ENCODE measurements around the gene NAV2.
"Not testable (repeated sequence)": the region's sequence is repeated elsewhere in the genome, so short reads cannot be mapped to it uniquely, and the experiment has no call there.

The NAV2 gene

DNA sequence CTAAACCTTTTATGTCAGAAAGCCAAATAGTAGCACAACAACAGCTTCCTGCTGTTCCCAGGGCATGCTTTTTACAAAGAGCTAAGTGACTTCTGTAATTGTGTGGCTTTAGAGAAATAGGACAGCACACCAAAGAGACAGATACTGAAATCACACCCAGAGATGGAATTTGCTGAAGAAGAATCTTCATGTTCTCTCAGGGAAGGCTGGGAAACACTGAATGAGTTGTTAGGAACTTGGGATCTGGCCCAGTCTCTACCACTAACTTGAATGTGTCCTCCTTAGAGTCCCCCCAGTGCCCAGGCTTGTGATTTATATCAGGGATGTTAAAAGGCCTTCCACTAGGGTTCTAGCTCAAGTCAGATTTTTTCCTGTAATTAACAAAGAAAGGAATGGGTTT is 272.5 kb downstream of the NAV2 start:
- no peak for DNase-seq

DNA sequence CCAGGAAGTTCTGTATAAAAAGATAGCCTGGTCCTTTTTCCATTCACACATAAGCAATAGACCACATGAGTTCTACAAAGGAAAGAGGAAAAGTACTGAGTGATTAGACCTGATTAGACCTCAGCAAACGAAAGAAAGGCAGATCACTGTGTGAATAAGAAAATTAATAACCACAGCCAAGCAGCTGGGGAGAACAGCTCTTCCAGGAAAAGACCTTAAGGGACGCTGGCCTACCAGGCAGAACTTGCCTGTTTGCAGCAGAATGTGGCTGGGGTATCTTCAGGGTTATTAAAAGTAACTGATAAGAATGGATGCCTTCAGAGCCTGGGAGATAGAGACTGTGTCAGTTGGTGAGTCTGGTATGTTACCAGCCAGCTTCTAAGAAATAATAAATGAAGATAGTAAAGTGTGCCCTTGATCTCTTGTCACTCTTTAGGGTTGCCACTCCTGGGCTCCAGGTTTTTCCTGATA is 274.7 kb downstream of the NAV2 start:
- no peak for DNase-seq

DNA sequence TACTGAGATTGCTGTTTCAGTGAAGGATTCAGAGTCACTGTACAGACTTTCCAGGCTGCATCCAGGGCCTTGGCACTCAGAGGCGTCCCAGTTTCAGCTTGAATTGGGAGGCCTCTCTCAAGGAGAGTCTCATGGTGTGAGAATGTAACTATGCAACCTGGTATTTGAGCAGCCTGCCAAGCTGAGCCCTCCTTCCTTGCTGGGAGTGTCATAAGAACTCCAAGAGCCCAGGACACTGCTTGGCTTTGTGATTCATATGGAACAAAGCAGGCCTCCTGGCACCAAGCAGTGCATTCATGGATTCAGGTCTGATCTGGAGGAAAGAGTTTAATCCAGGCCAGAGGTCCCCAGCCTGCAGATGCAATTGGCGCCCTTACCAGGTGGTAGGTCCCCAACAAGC is 276.0 kb downstream of the NAV2 start:
- DNase-seq, result no peak

DNA sequence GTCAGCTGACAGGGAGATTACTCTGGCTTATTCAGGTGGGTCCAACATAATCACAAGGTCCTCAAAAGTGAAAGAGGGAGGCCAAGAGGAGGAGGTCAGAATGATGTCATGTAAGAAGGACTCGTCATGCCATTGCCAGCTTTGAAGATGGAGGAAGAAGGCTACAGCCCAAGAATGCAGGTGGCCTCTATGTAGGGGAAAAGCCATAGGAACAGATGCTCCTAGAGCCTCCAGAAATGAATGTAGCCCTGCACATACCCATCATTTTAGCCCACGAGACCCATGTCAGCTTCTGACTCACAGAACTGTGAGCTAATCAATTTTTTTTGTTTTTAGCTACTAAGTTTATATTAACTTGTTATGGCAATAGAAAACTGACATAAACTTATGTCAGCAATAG is 276.6 kb downstream of the NAV2 start:
- DNase-seq, result no peak

DNA sequence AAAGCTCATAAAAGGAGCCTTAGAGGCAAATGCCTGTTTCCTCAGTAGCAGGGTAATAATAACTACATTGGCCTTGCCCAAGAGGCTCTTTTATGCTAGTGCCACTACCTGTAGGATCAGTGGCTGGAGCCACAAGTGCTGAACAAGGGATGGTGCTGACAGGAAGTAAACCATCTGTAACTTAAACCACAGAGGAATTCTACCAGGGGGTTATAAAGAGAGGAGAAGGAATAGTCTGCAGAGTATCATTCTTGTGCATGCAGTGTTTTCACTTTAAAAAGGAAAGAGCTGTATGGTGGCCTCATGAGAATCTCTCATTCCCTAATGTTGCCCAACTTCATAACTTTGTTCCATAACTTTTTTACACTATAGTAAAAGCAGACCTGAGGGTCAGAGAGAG is 279.5 kb downstream of the NAV2 start:
- DNase-seq, result no peak

DNA sequence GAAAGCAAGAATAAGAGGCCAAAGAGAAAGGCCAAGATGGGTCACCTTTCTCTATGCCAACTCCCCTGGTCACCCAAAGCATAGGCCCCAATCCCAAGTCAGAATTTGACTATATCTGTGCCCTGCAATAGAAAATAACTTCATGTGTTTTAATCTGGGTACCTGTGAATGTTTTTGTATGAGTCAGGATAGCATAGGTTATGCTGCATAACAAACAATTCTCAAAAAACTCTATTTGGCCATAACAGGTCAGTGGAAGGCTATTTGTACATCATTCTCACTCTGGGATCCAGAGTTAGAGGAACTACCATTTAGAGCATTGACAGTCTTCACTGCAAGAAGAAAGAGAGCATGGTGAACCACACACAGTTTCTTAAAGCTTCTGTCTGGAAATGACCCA is 280.4 kb downstream of the NAV2 start:
- no peak for DNase-seq

DNA sequence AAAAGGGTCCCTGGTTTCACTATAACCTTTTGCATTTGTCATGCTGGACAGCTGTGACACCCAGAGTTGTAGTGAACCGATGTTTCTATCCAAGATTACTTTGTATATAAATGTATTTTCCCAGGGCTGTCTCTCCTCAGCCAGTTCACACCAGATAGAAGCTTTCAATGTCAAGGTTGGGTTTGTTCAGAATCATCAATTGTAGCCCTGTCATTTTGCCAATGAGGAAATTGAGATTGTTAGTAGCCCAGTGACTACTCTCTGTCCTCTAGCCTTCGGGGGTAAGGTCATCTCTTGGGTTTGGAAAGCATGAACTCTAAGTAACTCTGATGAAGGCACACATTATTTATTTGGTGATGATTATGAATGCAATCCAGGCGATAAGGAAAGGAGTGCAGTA is 282.0 kb downstream of the NAV2 start:
- no peak for DNase-seq

DNA sequence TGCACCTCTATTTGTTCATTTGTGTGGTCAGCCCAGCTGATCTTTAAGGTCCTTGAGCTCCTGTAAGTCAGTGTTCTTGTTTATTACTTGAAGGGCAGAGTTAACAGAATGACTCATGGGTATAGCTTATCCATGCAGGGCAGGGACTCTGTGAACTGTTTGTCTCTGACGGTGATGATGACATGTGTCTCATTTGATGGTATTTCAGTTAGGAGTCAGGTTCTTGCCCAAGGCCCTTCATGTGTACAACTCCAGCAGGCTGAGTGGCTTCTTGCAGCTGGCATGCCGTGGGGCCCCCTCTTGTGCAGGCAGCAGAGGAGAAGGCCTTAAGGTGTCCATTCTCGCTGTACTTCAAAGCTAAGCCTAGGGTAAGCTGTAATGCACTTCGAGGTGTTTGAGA is 282.5 kb downstream of the NAV2 start:
- DNase-seq, result no peak

DNA sequence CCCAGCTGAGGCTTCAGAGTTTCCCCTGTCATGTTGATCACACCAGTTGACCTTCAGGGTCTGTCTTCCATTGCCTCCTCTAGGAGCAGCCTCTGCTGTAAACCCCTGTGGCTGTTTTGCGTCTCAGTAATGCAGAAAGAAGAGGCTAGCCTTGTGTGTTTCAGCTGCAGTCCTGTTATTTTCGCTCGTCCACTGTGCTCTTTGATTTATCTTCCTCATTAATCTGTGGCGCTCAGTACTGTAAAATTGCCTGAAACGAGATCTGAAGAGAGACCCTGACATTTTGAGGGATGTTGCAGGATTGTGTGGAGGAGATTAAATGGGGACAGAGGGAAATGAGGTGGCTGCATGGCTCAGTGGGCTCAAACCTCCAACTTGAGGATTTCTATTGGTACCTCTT is 283.9 kb downstream of the NAV2 start:
- DNase-seq, result no peak

DNA sequence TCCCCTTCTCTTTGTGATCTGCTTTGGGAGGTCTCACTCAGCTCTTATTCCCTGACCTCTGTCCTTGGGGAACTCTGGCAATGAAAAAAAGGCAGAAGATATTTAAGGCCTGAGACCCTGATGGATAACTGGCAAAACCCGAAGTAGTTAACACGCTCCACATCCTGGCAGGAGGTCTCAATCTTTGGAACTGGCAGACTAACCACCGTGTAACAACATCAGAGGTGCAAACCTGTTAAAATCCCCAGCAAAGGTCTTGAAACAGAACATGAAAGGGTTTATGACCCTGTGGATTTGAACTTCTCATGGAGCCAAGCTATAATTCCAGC is 287.3 kb downstream of the NAV2 start:
- no peak for DNase-seq

DNA sequence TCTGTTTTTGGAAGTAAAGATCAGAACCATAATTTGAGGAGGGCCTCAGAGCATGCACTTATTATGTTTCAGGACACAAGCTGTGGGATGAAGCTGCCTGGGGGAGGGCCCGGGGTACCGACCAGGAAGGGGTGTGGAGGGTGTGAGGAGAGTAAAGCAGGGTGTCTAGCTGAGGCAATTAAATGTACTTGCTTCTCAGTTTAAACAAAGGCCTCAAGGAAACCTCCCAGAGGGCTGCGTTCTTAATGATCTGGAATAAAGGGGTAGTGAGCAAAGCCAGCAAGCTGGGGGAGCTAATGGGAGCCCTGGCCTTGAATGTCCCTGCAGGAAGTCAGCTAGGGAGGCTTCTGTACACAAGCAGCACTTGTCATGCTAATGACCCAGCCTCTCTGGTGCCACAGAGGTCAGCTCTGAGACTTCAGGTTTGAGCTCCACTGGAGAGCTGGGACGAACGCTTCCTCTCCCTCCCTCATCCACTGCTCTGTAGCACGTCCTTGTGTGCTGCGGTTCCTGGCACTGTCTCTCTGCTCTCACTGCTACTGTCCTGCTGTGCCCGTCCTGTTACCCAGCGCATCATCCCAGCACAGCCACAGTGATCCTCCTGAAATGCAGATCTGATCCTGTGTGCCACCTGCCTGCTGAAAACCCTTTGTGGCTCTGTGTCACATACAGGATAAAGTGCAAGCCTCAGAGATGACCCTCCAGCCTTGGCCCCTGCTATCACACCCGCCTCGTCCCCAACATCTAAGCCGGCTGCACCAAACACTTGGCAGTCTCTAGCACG is 287.9 kb downstream of the NAV2 start:
- no peak for DNase-seq

DNA sequence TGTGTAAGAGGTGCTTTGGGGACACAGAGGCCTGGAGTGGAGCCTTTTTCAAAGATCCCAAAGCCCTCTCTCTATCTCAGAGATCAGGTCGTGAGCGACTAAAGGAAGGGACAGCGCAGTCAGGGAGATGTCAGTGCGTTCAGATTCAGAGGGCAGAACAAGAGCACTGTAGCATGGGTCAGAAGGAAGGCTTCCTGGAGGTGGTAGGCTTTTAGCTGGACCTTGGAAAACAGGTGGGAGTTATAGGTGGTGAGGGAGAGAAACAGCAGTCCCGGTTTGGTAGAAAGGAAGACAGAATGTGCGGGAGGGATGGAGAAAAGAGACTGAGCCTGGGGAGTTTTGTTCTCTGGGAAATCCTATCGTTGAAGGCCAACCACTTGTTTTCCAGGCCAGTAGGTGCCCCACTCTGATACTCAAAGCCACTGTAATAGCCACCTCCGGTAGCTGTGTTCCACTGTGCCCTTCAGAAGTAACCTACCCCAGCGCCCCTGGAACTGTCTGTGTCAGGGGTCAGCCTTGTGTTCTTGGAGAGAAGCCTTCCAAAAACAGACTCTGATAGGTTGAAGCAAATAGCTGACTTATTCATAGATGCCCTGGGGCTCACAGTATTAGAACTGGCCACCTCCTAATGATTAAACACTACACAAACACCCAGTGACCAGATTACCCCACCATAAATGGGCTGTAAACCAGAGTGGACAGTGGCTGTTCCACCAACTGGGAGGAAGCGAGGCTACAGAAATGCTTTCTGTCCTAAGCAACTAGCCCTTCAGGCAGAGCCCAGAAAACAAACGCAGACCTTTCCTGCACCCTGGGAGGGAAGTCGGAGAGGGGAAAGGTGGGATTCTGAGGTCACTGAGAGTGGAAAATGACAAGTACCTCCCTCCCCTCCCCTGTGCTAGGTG is 289.9 kb downstream of the NAV2 start:
- DNase-seq, result no peak

DNA sequence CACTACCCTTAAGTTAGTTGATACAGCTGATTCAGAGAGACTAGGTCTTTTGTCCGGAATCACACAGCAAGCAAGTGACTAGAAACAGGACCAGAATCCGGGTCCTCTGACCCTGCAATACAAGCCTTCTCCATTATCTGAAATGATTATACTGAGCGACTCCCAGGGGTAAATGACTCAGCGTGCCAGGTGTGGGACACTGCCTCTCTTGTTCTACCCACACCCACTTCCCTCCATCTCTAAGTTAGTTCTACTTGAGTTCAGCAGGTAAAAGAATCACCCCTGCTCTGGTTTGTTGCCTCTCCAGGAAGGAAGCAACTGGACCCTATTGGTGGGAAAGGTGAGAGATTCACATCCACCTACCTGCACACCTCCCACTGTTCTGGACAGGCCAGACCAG is 290.7 kb downstream of the NAV2 start:
- DNase-seq, result no peak

DNA sequence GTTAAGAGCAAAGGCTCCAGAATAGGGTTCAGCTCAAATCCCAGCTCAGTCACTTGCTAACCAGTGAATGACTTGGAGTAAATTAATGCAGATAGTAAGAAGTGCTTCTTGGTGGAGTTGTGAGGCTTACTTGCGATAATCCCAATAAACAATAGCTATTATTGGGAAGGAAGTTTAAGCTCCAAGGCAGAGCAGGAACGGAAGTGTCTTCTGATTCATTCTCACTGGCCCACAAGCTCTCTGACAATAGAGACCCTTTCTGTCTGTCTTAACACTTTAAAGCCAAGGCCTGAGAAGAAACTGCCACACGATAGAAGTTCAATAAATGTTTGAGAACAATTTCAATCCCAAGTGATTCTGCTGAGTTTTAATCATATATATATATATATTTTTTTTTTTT is 292.2 kb downstream of the NAV2 start:
- DNase-seq, result no peak

DNA sequence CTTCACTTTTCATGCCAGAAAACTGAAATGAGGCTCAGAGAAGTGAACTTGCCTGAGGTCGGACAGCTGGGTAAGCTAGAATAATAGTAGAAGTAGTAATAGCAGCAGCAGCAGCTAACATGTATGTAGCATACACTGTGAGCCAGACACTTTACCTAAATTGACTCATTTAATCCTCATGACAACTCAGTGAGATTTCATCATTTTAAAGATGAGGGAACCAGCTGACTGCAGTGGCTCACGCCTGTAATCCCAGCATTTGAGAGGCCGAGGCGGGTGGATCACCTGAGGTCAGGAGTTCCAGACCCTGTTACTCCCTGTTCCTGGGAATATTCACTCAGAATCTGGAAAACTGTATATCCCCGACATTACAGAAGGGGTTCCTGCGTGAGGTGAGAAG is 293.1 kb downstream of the NAV2 start:
- DNase-seq, result no peak

DNA sequence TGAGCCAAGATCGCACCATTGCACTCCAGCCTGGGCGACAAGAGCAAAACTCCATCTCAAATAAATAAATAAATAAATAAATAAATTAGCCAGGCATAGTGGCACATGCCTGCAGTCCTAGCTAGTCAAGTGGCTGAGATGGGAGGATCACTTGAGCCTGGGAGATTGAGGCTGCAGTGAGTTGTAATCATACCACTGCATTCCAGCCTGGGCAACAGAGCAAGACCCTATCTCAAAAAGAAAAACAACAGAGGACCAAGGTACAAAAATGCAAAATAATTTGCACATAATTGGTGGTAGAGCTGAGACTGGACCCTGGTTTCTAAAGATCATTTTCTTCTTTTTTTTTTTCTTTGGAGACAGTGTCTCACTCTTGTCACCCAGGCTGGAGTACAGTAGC is 294.0 kb downstream of the NAV2 start:
- not testable (repeated sequence) for DNase-seq

DNA sequence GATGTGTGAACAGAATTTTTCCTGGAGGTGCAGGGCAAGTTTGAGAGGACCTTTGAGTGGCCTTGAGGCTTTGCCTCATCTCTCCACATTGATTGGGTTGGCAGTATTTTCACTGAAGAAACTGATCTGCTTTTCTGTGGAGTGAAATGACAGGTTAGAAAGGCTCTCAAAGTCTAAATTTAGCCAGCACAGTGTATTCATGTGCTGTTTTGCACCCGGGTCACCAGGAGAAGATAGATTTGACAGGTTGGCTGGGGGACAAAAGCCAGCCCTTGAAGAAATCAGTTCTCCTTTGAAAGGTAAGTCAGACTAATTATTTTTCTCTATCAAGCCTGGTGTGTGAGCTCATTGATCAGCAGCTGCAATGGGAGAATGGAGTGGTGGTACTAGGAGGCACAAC is 294.7 kb downstream of the NAV2 start:
- no peak for DNase-seq

DNA sequence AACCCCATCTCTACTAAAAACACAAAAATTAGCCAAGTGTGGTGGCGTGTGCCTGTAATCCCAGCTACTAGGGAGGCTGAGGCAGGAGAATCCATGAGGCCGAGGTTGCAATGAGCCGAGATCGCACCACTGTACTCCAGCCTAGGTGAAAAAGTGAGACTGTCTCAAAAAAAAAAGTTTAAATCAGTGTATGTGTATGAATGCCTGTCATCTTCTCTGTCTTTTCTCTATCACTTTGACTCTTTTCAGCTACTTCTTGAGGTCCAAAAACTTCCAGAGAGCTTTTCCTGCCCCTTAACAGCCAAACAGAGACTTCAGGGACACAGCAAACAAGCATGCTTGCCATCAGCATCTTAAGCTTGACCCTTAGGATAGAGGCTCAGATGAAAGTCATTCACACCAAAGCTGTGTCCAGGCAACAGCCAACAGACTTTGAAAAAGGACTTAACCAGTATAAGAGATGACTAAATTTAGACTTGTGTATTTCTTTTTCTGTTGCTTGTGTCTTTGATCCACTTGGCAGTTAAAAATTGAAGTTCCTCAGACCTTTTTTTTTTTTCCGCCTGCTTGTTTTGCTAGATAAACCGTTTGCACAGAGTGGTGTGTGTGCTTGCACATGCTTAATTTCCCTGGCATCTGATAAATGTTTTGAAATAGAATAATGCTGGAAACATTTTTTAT is 295.7 kb downstream of the NAV2 start:
- DNase-seq, result no peak

DNA sequence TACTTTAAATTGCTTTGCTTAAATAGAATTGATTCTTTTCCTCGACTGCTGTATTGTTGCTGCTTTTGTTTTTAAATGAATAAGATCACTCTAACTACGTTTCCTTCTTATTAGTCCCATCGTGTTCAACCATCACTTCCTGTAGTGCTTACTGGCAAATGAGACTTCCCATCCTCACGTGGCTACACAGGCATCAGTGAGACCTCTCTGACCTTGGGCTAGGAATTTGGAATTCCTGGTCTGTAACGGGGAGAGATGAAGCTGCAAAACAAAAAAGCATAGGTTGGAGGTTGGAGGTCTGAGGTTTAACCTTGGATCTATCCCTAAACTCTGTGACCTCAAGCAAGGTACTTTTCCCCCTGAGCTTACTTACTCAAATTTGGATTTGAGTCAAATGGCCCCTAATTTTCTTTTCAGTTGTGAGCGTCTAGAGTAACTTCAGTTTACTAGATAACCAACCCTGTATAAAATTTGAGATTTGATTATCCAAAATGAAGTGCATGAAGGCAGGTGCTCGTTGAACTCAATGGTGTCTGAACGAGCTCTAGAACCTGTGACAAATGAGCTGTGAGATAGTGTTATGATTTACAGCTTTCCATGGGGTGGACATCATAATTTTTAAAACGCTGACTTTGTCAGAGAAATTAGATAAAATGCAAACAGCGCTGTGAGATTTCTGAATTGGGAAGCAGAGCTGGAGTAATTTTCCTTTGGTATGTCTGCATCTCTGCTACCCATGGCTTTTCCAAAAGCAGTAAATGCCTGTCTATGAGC is 296.4 kb downstream of the NAV2 start:
- DNase-seq, result no peak

DNA sequence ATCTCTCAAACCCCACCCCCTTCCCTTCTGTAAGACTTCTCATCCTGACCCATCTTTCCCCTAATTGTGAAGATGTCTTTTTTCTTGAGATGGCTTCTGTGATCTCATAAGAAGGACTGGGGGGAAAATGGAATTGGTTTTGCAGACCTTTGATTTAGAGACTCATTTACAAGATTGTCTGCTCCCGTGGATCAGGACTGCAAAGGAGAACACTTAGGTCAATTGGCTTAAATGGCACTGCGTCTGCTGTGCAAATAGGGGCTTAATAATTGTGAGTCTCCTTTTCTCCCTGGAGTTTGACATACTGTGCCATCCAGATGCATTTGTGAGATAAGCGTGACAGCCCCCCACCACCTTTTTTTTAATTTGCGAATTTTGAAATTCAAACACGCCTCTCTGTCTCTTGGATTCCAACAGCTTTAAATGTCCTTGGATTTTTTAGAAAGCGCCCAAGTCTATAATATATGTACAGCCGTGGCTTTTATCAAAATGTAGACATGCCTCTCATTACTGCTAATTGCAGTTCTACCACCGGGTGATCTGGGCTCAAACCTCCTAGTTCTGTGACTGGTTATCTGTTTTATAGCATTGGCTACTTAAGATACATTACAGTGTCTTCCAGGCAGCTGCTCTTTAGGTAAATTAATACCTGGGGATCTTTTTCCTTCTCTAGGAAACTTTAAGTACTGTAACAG is 297.7 kb downstream of the NAV2 start:
- no peak for DNase-seq

DNA sequence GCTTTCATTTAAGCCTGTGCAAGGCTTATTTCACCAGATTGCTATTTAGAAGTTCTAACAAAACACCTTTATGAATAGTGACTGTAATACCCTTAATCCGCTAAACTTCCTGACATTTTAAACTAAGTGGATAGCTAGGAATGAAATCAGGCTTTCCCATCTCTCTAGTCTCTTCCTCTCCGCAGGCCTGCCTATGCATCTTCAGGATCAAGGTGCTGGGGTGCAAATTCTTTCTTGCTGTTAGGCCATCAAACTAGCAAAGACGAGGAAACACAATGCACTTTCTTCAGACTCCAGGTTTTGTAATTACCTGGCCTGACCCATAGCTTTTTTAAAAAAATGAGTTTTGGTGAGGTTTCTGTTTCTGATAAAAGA is 298.2 kb downstream of the NAV2 start:
- DNase-seq, result no peak

DNA sequence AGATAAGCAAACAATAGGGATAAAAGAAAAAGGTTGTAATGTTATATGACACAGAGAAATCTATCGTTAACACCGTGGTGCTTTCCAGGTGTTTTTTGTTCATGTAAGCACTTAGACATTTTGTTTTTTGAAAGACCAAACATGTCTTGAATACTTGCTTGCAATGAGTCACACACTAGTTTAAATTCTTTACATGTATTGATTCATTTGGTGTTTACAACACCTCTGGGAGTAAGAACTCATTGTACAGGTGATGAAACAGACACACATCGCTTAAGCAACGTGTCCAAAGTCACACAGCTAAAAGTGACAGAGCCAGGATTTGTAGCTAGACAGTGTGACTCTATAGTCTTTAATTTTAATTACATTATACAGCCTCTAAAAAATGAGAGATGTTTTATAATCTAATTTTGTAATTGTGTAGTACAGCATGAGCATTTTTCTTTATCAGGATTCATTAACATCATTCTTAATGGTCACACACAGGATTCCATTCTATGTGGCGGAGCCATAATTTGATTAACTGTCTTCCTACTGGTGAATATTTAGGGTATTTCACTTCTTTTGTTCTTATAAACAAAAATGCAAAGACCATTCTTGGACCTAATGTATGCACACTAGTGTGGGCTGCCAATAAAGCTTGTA is 298.8 kb downstream of the NAV2 start:
- DNase-seq, result no peak

Measured in activated effector memory CD4-positive, alpha-beta T cell treated with Interleukin-2 at 50 U/mL for 16 hours (primary cell).